SK-N-DZ (cell line): ENCODE results near the gene TRAPPC2B. TPM values are rescaled to one million over a fixed set of nuclear protein-coding genes. Genes with fewer than 3 reads are reported as not detected.

Experiments
- DNase-seq: peaks from one replicate; pipeline ENCODE4 v3.0.0-alpha.2; 2015; ENCODE audit warnings: low spot score
- polyA plus RNA-seq, 2 experiments: library from polyadenylated mRNA; depleted of rRNA; stranded (reverse); fragments of >200 nt; gene quantifications; 2 replicates each; pipeline ENCODE4 v1.2.3, GENCODE V29; 2014

Gene TRAPPC2B
- 19.5 and 22.0 TPM in 2 replicates for polyA plus RNA-seq (2014; cell fraction: cytosol; rRNA removed)
- polyA plus RNA-seq (2014; cell fraction: nucleus; rRNA removed), result 7.1 and 9.3 TPM in 2 replicates

DNA sequence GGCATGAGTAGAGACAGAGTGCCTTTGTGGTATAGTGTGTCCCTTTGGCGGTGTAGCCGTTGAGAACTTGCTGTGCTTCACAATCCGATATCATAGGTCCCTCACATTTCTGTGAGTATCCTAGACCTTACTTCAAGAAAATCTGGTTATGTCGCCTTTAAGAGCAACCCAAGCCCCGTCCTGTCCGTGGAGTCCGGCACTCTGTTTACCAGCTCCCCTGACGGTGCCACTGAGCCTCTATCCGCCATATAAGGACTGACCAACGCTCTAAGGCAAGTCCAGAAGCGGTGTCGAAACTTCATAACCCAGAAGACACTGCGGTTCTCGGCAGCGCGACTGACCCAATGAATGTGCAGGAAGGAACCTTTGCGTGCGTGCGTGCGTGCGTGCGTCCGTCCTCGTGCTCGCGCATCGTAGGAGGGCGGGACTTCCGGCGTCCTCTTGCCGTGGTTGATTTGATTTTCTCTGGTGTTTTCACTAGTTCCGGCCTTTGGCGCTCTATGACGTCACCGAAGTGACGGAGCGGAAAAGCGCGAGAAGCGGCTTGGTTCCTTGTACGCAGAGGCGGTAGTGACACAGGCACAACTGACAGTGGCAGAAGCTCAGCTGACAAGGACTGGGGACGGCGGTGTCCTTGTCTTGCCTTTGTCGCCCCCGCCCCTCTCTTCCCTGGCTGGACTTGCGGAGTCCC is at the start of gene TRAPPC2B, which contains the start of gene ZNF547:
Gene TRAPPC2B, plus strand, starts transcription at position 555 of the 691 bp plus-strand sequence. CDS start 1,283 bp downstream, outside the sequence.
Gene ZNF547, plus strand, starts transcription at position 555 of the 691 bp plus-strand sequence. CDS start 5,005 bp downstream, outside the sequence.
- peak; percentile 98 for DNase-seq

DNA sequence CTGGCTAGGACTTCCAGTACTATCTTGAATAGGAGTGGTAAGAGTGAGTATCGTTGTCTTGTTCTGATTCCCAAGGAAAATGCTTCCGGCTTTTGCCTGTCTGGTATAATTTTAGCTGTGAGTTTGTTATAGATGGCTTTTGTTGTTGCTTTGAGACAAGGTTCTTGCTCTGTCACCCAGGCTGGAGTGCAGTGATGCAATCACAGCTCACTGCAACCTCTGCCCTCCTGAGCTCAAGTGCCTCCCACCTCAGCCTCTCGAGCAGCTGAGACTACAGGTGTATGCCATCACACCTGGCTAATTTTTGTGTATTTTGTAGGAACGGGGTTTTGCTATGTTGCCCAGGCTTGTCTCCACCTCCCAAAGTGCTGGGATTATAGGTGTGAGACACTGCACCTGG is 49.2 kb upstream of the TRAPPC2B start:
- no peak for DNase-seq

DNA sequence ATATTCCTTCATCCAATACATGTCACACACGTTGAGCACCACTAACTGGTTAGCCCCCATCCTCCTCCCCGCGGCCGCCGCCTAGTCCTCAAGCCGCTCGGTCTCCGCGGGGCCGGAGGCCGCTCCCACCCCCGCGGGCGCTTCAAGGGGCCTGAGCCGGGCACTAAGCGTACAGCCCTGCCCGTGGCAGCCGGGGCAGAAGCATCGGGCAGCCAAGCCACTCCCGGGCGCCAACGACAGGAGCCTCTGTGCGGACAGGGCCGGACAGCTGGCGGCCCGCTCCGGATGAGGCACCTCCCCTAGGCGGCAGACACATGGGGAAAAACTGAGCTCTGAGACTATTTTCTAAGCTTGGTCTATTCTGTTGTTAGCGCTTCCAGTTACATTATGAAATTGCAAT is 45.8 kb upstream of the TRAPPC2B start:
- DNase-seq, result no peak

DNA sequence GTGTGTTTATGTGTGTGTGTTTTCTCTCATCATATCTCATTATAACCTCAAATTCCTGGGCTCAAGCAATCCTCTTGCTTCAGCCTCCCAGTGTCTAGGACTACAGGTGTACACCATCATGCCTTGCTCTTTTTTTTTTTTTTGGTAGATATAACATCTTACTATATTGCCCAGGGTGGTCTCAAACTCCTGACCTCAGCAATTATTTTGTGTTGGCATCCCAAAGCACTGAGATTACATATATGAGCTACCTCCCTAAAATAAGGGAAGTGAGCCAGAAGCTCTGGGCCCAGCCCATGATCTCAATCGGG is 43.5 kb upstream of the TRAPPC2B start:
- no peak for DNase-seq

DNA sequence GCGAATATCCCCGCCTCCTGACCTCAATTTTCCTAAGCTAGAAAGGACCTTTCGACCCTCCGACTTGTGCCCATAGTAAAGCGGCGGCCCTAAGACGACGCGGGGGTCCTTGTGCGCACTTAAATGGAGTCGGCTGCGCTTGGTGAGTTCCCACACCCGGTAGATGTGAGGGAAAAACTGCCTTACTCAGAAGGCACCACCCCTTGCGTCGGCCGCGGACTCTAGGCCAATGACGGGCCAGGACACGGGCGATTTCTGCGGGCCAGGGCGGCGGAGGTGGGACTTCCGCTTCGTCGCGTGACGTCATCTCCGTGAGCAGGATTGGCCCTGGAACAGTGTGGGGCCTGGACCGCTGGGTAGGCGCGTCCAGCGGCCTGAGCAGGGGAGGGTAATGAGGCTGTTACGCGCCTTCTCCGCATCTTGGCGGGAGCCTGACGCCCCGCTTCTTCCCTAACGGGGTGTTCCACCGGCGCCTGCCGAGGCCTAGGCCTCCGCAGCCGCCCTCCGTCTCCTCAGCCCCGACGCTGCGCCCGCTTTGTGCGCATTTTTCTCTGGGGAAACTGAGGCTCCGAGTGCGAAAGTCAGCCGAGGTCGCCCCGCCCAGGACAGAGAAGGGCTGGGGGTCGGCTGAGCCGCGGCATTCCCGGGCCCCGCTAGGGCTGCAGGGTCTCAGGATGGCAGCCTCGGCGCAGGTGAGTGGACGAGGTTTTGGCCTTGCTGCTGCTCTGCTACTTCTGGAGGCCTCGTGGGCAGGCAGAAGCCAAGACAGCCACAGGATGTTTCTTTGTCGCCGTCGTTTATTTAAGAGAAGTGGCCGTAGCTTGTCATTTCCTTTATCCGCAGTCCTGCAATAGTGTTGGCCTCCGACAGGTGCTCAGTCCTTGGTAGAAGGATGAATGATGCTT is 42.9 kb upstream of the TRAPPC2B start, which contains the start of gene ZNF543:
Gene ZNF543, plus strand, starts transcription at position 293 of the 905 bp plus-strand sequence. Its CDS starts 382 bp downstream, at position 675.
- peak; percentile 90 for DNase-seq

DNA sequence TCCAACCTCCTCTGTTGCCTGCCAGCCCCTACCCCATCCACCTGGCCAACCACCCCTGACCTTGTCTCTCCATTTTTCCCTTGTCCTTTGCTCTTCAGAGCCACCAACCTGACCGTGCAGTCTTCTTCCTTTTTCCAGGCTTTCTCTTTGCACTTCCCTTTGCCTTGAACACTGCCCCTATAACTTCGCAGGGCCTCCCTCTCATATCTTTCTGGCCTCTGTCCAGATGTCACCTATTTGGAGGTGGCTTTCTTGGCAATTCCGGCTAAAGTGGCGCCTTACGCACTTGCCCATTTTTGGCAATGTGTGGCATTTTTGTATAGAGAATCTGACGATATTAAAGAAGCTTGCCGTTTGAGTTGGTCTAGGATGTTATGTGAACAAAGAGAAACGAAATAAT is 42.2 kb upstream of the TRAPPC2B start:
- no peak for DNase-seq

DNA sequence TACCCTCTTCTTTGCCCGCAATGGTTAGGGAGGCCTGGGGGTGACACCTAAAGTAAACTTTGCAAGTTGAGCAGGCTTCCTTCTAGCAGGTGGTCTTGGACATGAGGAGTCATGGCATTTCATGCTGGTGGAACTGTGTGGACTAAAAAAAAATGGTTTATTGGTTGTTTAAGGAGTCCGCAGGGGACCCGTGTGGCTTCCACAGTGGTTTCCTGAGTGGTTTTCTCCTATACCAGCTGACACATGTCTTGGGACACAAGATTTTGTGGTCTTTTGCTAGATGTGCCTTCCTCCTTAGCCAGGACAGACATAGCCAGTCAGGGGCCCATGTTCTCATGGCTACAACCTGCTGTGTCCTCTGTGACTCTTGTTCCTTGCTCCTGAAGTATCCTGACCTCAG is 41.6 kb upstream of the TRAPPC2B start:
- DNase-seq, result no peak

DNA sequence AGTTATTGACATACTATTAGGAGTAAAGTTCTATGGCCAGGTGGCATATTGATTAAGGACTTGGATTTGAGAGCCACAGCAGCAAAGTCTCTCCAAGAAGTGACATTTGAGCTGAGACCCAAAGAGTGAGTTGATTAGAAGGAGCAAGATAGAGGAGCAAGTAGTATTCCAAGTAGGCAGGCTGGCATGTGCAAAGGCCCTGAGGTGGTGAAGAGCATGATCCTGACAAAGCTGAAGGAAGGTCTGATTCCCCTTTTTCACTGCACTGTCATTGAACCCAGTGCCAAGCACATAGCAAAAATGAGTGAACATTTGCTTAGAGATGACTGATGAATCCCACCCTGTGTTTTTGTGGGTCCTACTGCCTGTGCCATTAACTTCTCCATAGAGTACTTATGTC is 38.4 kb upstream of the TRAPPC2B start:
- no peak for DNase-seq

DNA sequence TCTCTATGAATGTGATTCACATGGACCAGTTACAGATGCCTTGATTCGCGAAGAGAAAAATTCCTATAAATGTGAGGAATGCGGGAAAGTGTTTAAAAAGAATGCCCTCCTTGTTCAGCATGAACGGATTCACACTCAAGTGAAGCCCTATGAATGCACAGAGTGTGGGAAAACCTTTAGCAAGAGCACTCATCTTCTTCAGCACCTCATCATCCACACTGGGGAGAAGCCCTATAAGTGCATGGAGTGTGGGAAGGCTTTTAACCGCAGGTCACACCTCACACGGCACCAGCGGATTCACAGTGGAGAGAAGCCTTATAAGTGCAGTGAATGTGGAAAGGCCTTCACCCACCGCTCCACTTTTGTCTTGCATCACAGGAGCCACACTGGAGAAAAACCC is 35.4 kb upstream of the TRAPPC2B start:
- DNase-seq, result no peak

DNA sequence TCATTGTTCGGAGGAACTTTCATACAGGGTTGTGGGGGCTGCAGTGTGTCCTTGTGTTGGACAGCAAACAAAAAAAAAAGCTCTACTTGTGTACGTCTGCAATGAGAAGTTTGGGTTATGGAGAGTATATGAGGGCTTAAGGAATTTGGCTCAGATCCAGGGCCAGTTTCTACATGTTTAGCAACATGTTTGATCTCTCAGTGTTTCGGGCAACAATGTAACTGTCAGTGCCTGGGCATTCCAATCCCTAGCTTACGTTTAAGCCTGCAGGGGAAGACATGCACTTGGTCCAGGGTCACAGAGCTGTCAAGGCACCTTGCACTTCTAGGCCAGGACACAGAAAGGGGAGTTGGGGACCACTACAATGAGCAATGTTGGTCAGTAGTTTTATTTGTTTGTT is 29.2 kb upstream of the TRAPPC2B start:
- no peak for DNase-seq

DNA sequence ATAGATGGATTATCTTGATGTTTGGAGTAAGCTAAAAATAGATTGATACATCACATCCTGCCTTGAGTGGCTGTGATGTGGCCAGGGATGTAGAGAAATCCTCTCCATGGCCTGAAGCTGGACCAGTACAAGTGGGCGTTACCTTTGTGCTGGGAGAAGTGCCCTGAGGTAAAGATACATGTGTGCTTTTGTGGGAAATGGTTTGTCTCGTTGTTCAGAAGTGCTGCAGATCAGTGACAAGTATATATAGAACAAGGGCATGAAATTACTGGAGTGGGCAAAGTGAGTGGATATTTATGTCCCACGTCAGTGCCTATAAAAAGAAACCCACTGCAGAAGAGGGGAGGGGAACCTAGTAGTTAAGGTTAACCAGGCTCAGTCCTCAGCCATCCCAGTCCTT is 24.5 kb upstream of the TRAPPC2B start:
- DNase-seq, result no peak

DNA sequence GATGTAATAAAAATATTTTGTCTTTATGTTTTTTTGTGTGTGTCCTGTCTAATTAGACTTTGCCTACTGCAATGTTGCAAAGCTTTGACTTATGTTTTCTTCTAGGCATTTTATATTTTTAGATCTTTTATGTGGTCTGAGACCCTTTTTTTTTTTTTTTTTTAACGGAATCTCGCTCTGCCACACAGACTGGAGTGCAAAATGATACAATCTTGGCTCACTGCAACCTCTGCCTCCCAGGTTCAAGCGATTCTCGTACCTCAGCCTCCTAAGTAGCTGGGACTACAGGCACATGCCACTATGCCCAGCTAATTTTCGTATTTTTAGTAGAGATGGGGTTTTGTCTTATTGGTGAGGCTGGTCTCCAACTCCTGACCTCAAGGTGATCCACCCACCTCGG is 20.8 kb upstream of the TRAPPC2B start:
- no peak for DNase-seq

DNA sequence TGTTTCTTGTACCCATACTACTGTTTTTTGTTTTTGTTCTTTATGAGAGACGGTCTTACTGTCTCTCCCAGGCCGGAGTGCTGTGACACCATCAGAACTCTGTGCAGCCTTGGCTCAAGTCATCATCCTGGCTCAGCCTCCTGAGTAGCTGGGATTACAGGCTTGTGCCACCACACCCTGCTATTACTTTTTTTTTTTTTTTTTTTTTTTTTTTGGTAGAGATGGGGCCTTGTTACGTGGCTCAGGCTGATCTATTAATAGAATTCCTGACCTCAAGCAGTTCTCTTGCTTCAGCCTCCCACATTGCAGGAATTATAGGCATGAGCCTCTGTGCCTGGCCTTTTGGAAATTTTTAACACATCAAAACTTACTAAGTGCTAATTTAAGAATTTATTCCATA is 15.2 kb upstream of the TRAPPC2B start:
- no peak for DNase-seq

DNA sequence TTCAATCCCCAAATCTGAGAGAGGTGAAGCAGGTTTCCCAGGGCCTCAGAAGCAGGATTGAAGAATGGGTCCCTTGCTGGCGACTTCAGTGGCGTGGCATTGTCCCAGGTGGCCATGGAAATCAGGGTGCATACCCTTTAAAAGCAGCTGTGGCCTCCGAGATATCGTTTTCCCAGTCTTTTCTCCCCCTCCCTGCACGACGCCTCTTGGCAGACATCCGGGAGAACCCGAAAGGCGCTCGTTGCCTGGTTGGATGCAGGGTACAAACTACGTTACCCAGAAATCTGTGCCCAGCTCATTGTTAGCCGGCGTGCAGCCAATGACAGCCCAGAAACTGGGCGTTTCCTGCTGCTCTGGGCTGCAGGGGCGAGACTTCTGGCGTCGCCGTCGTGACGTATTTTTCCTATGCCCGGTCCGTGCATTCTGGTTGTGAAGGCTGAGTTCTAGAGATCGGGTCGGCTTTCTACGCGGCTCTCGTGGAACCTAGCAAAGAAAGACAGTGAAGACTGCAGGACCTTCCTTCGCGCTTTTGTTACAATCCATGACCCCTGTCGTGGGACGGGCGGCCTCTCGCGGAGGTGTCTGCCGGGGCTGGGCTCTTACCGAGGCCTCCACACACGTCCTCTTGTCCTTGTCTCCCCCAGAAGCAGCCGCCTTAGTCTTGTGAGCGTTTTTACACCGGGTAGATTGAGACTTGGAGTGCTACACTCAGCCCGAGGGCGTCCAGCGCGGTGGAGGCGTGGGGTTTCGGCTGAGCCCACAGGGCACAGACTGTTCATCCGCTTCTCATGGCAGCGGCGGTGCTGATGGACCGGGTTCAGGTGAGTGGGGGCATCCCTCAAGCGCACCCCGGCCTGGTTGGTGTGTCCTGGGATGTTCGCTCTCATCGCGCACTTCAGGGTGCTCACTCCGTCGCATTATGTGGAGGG is 12.2 kb upstream of the TRAPPC2B start, which contains the start of gene ZNF304:
Gene ZNF304, plus strand, starts transcription at position 395 of the 929 bp plus-strand sequence. Its CDS starts 394 bp downstream, at position 789.
- DNase-seq, result peak; percentile 86

DNA sequence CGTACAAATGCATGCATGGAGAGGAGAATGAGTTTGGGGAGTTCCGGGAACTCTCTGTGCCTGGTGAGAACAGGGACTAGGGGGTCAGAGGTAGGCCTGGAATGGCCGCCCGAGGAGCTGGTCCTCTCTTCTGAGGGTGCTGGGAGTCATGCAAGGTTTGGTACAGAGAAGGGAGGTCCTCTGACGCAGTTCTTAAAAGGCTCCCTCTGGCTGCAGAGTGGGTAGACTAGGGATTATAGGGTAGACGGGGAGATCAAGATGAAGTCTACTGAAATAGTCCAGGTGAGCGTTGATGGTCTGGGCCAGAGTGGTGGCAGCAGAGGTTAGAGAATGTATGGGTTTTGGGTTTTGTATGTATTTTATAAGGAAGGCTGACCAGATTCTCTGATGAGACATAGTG is 11.5 kb upstream of the TRAPPC2B start:
- no peak for DNase-seq

DNA sequence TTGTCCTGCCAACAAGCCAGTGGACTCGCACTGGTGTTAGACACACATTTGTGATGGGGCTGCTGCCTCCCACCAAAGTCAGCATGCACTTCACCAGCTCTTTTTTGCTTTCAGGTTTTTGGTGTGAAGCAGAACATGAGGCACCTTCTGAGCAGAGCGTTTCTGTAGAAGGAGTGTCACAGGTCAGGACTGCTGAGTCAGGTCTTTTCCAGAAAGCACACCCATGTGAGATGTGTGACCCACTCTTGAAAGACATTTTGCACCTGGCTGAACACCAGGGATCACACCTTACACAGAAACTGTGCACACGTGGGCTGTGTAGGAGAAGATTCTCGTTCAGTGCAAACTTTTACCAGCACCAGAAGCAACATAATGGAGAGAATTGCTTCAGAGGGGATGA is 7.4 kb upstream of the TRAPPC2B start:
- no peak for DNase-seq

DNA sequence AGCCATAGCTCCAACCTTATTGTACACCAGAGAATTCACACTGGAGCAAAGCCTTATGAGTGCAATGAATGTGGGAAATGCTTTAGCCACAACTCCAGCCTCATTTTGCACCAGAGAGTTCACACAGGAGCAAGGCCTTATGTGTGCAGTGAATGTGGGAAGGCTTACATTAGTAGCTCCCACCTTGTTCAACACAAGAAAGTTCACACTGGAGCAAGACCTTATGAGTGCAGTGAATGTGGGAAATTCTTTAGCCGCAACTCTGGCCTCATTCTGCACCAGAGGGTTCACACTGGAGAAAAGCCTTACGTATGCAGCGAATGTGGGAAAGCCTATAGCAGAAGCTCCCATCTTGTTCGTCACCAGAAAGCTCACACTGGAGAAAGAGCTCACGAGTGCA is 5.9 kb upstream of the TRAPPC2B start:
- no peak for DNase-seq

DNA sequence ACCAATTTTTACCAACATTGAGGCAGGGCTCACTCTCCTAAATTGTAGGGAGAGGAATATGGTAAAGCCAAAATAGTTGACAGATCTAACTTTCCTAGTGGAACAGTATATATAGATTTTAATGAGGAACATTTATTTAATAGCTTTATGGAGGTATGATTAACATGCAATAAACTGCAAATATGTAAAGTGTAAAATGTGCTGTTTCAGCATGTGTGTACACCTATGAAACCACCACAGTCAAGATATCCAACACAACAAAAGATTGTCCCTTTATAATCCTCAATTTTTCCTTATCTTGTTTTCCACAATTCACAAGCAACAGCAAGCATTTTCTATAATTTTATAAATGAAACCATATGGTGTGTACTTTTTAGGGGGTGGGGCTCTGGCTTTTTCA is 4.1 kb upstream of the TRAPPC2B start:
- no peak for DNase-seq

DNA sequence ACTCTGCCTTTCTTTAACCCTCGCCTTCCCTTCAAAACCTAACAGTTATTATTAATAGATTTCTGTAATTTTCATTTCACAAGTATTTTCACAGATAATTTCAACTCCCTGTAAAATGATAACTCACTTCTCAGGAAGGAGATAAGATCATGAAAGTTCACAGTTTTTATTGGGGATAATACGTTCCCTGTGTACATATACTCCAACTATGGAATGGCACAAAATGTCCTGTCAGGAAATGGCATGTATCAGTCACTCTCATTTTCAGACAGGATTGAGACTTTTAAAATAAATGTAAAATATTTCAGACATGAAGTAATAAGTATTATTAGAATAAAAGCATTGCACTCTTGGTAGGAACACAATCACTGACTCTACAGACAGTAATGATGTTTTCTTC is 932 bp upstream of the TRAPPC2B start:
- DNase-seq, result no peak

DNA sequence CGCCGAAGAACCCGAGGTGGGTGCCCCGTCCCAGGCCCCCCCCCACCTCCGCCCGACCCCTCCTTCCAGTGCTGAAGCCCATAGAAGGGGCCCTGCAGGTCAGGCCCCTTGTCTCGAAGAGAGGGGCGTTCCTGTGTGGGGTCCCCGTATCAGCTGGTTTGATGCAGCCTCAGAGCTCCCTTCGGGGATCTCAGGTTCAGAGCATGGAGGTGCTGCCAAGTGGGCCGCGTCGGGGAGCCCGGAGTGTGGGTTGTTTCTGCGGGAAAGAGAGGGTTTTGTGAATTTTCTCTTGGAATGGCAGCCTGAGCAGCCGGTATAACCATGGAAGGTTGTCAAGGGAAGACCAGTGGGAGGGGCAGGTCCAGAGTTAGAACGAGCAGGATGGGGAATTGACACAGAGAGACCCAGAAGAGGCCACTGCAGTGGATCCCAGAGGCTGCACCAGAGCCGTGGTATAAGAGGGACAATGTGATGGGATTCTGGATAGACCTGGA is 384 bp downstream of the TRAPPC2B start:
- DNase-seq, result no peak

DNA sequence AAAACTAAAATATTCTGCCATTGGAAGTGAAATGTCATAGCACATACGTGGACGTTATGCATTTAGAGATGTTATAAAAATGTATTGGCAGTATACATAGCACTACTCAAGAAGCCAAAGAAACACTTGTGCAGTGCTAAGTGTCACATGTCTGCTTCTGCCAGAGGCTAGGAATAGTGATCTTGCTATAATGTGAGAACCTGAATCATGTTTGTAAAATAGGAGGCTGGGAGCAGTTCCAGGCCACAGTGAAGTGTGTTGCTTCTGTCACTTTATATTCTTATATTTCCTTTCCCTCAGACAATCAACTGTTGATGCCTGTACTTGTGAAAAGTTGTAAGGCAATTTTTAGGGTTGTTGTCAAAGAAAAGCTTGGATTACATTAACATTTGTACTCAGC is 3.4 kb downstream of the TRAPPC2B start:
- no peak for DNase-seq
